Neural cell (in vitro differentiated cells): ENCODE measurements around the gene IL19.

ENCODE experiments used
- CTCF ChIP-seq: fragments of 450-650 bp; IDR thresholded peaks from 2 replicates; pipeline ENCODE4 v1.5.1; 2014; ENCODE audit warnings: antibody characterized with exemption, mild to moderate bottlenecking, moderate library complexity; ENCODE audit not compliant: poor library complexity, severe bottlenecking
- EP300 ChIP-seq: fragments of 450-650 bp; conservative IDR thresholded peaks from 2 replicates; pipeline ENCODE4 v1.6.1; 2014; ENCODE audit warnings: antibody characterized with exemption, mild to moderate bottlenecking, moderate library complexity; ENCODE audit not compliant: poor library complexity, severe bottlenecking
- EZH2 ChIP-seq: fragments of 200-600, 300-800 bp; shearing (Covaris generic), sonication (generic); IDR thresholded peaks from 2 replicates; pipeline ENCODE4 v1.6.1; 2014; ENCODE audit warnings: antibody characterized with exemption, low read length, borderline replicate concordance, mild to moderate bottlenecking; ENCODE audit not compliant: insufficient read depth, poor library complexity, severe bottlenecking
- MXI1 ChIP-seq: fragments of 450-650 bp; conservative IDR thresholded peaks from 2 replicates; pipeline ENCODE4 v1.6.1; 2014; ENCODE audit warnings: antibody characterized with exemption, mild to moderate bottlenecking; ENCODE audit not compliant: poor library complexity, severe bottlenecking
- POLR2AphosphoS5 ChIP-seq: IDR thresholded peaks from 2 replicates; pipeline ENCODE4 v1.6.1; 2012
- RAD21 ChIP-seq: fragments of 450-650 bp; conservative IDR thresholded peaks from 2 replicates; pipeline ENCODE4 v1.6.1; 2014; ENCODE audit warnings: antibody characterized with exemption, mild to moderate bottlenecking, moderate library complexity
- SMC3 ChIP-seq: fragments of 450-650 bp; conservative IDR thresholded peaks from 2 replicates; pipeline ENCODE4 v1.6.1; 2014; ENCODE audit warnings: antibody characterized with exemption, mild to moderate bottlenecking, moderate library complexity; ENCODE audit not compliant: poor library complexity
- TAF1 ChIP-seq: IDR thresholded peaks from 2 replicates; pipeline ENCODE4 v1.6.1; 2012; ENCODE audit warnings: low read depth
- TF ChIP-seq, protein P1 (sequence below): IDR thresholded peaks from 2 replicates; pipeline ENCODE4 v1.6.1; 2012; ENCODE audit warnings: borderline replicate concordance

GRCh38 chr1:206800891-206801290 is 30.3 kb downstream of the IL19 start:
- TF ChIP-seq CTCF, result no peak
- TF ChIP-seq POLR2AphosphoS5, result no peak
- TF ChIP-seq, protein P1, sequence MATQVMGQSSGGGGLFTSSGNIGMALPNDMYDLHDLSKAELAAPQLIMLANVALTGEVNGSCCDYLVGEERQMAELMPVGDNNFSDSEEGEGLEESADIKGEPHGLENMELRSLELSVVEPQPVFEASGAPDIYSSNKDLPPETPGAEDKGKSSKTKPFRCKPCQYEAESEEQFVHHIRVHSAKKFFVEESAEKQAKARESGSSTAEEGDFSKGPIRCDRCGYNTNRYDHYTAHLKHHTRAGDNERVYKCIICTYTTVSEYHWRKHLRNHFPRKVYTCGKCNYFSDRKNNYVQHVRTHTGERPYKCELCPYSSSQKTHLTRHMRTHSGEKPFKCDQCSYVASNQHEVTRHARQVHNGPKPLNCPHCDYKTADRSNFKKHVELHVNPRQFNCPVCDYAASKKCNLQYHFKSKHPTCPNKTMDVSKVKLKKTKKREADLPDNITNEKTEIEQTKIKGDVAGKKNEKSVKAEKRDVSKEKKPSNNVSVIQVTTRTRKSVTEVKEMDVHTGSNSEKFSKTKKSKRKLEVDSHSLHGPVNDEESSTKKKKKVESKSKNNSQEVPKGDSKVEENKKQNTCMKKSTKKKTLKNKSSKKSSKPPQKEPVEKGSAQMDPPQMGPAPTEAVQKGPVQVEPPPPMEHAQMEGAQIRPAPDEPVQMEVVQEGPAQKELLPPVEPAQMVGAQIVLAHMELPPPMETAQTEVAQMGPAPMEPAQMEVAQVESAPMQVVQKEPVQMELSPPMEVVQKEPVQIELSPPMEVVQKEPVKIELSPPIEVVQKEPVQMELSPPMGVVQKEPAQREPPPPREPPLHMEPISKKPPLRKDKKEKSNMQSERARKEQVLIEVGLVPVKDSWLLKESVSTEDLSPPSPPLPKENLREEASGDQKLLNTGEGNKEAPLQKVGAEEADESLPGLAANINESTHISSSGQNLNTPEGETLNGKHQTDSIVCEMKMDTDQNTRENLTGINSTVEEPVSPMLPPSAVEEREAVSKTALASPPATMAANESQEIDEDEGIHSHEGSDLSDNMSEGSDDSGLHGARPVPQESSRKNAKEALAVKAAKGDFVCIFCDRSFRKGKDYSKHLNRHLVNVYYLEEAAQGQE, result no peak
- no peak for TF ChIP-seq EZH2
- no peak for TF ChIP-seq RAD21
- no peak for TF ChIP-seq MXI1
- TF ChIP-seq EP300, result no peak
- TF ChIP-seq SMC3, result no peak
- no peak for TF ChIP-seq TAF1
